Endothelial cell of umbilical vein (primary cell): ENCODE measurements around the gene C3orf52.

Experiments
- CTCF ChIP-seq, 2 donors: IDR thresholded peaks; 1 replicate in 1 of 2; 2 replicates in 1 of 2; pipeline ENCODE4 v1.5.1; 2011; ENCODE audit warnings: low read length in 2 of 2, mild to moderate bottlenecking in 2 of 2, moderate library complexity in 2 of 2, control low read depth in 1 of 2, inconsistent platforms in 1 of 2, low read depth in 1 of 2; ENCODE audit not compliant: insufficient read depth in 1 of 2; ENCODE audit errors: extremely low read depth in 1 of 2
- EZH2 ChIP-seq: IDR thresholded peaks from 2 replicates; pipeline ENCODE4 v1.6.1; 2012; ENCODE audit warnings: borderline replicate concordance, low read depth, mild to moderate bottlenecking, moderate library complexity, low read length, inconsistent platforms; ENCODE audit not compliant: severe bottlenecking
- FOS ChIP-seq: IDR thresholded peaks from 2 replicates; pipeline ENCODE4 v1.6.1; 2011; ENCODE audit warnings: mild to moderate bottlenecking, low read length, moderate library complexity, borderline replicate concordance; ENCODE audit not compliant: insufficient read depth
- GATA2 ChIP-seq: IDR thresholded peaks from 2 replicates; pipeline ENCODE4 v1.7.0; 2011; ENCODE audit warnings: low read depth, mild to moderate bottlenecking, moderate library complexity, mixed read lengths, low read length; ENCODE audit not compliant: insufficient read length, insufficient read depth
- JUN ChIP-seq: IDR thresholded peaks from 2 replicates; pipeline ENCODE4 v1.6.1; 2011; ENCODE audit warnings: borderline replicate concordance, low read depth; ENCODE audit not compliant: insufficient read length, insufficient read depth
- MAX ChIP-seq: IDR thresholded peaks from 2 replicates; pipeline ENCODE4 v1.6.1; 2011; ENCODE audit not compliant: insufficient read depth, insufficient read length
- MYC ChIP-seq: IDR thresholded peaks from one replicate; pipeline ENCODE4 v1.6.1; 2011; ENCODE audit warnings: mild to moderate bottlenecking, low read depth, low read length
- POLR2A ChIP-seq: IDR thresholded peaks from 2 replicates; pipeline ENCODE4 v1.6.1; 2012; ENCODE audit warnings: low read depth, mild to moderate bottlenecking, control low read depth, low read length
- POLR2AphosphoS5 ChIP-seq: IDR thresholded peaks from 2 replicates; pipeline ENCODE4 v1.6.1; 2012; ENCODE audit warnings: low read depth, mild to moderate bottlenecking, control low read depth, low read length, moderate library complexity; ENCODE audit not compliant: insufficient read depth

- TF ChIP-seq EZH2, result no peak
- no peak for TF ChIP-seq CTCF (IDR thresholded peaks at IDR 0.05; ENCODE audit: extremely low read depth in 1 of 2, insufficient read depth in 1 of 2, low read depth in 1 of 2, low read length in 2 of 2)
- no peak for TF ChIP-seq POLR2A
- no peak for TF ChIP-seq JUN
- no peak for TF ChIP-seq GATA2
- peak; percentile 27 for TF ChIP-seq POLR2AphosphoS5
- TF ChIP-seq MAX, result no peak
- no peak for TF ChIP-seq FOS
- TF ChIP-seq MYC, result no peak
Observed at GRCh38 chr3:112089956-112090886, 4.0 kb downstream of the C3orf52 start.
